SU-DHL-6 (cell line): ENCODE measurements around the gene WASF1.
"Not testable (repeated sequence)": the region's sequence is repeated elsewhere in the genome, so short reads cannot be mapped to it uniquely, and the experiment has no call there.

Experiments
- H2AFZ ChIP-seq: fragments of 200-600 bp; sonication (generic); 2 replicates; pipeline ENCODE4 v1.6.1; 2014; ENCODE audit warnings: low read depth, mild to moderate bottlenecking, moderate library complexity, mixed read lengths, antibody characterized with exemption, low read length; ENCODE audit not compliant: severe bottlenecking
- H3F3A ChIP-seq: fragments of 200-600 bp; shearing (Covaris generic); 2 replicates; pipeline ENCODE4 v1.6.0; 2016; ENCODE audit warnings: antibody characterized with exemption, mild to moderate bottlenecking; ENCODE audit not compliant: insufficient read depth
- H3K27ac ChIP-seq: fragments of 200-600 bp; sonication (generic); 2 replicates; pipeline ENCODE4 v1.5.1; 2016; ENCODE audit warnings: low read depth, mild to moderate bottlenecking, low read length, moderate library complexity, mixed read lengths
- H3K27me3 ChIP-seq: fragments of 200-600 bp; sonication (generic), shearing (Covaris generic); 2 replicates; pipeline ENCODE4 v1.6.0; 2014; ENCODE audit warnings: mild to moderate bottlenecking, low read length
- H3K36me3 ChIP-seq: fragments of 200-600 bp; sonication (generic); 2 replicates; pipeline ENCODE4 v1.6.1; 2014; ENCODE audit warnings: mild to moderate bottlenecking, low read length, mixed read lengths
- H3K4me2 ChIP-seq: fragments of 300-600, 200-600 bp; shearing (Covaris generic), sonication (generic); 2 replicates; pipeline ENCODE4 v1.6.0; 2014; ENCODE audit warnings: low read length, low read depth, mild to moderate bottlenecking; ENCODE audit not compliant: poor library complexity, severe bottlenecking
- H3K4me3 ChIP-seq: fragments of 200-600 bp; sonication (generic); 2 replicates; pipeline ENCODE4 v1.5.1; 2014; ENCODE audit warnings: antibody characterized with exemption, low read length, mild to moderate bottlenecking, mixed read lengths; ENCODE audit not compliant: insufficient read depth, poor library complexity, severe bottlenecking
- H3K79me2 ChIP-seq: fragments of 200-600 bp; sonication (generic); 2 replicates; pipeline ENCODE4 v1.6.1; 2014; ENCODE audit warnings: mild to moderate bottlenecking, low read length, moderate library complexity; ENCODE audit not compliant: insufficient read depth
- H3K9ac ChIP-seq: fragments of 200-600 bp; sonication (generic); 2 replicates; pipeline ENCODE4 v1.7.0; 2014; ENCODE audit warnings: mild to moderate bottlenecking, low read length
- H3K9me2 ChIP-seq: fragments of 200-600 bp; sonication (generic); replicated peaks from 2 replicates; pipeline ENCODE4 v1.6.1; 2014; ENCODE audit warnings: low read length; ENCODE audit not compliant: insufficient read depth
- H3K9me3 ChIP-seq: fragments of 200-600 bp; sonication (generic); 2 replicates; pipeline ENCODE4 v1.6.1; 2014; ENCODE audit warnings: low read length, mixed read lengths; ENCODE audit not compliant: insufficient read depth
- H4K20me1 ChIP-seq: fragments of 200-600 bp; sonication (generic); 2 replicates; pipeline ENCODE4 v1.6.1; 2014; ENCODE audit warnings: low read depth, mild to moderate bottlenecking, antibody characterized with exemption, low read length, moderate library complexity, mixed read lengths
- CTCF ChIP-seq: fragments of 200-600 bp; sonication (generic); IDR thresholded peaks from one replicate; pipeline ENCODE4 v1.5.1; 2017; ENCODE audit warnings: antibody characterized with exemption, mild to moderate bottlenecking, low read length, moderate library complexity; ENCODE audit not compliant: insufficient read depth, poor library complexity, severe bottlenecking
- EZH2phosphoT487 ChIP-seq: fragments of 200-600 bp; sonication (generic), shearing (Covaris generic); conservative IDR thresholded peaks from 2 replicates; pipeline ENCODE4 v1.6.1; 2018; ENCODE audit warnings: mild to moderate bottlenecking, antibody characterized with exemption, low read length, moderate library complexity, mixed read lengths

The WASF1 gene

GRCh38 chr6:110130362-110130761 is 49.1 kb downstream of the WASF1 start:
- Histone ChIP-seq H3K27ac (no peak overlapping the region), H3K79me2 (no peaks in the 10 kb centered on the region), H3K4me2 (no peak overlapping the region), H3F3A (no peaks in the 10 kb centered on the region), H3K4me3 (no peak overlapping the region), H3K36me3 (no peaks in the 10 kb centered on the region), H2AFZ (no peak overlapping the region), H3K9me2 (no peaks in the 10 kb centered on the region), H3K27me3 (no peaks in the 10 kb centered on the region), H4K20me1 (no peaks in the 10 kb centered on the region), H3K9ac (no peak overlapping the region), H3K9me3 (no peaks in the 10 kb centered on the region)
- no peak for TF ChIP-seq EZH2phosphoT487
- no peak for TF ChIP-seq CTCF

- Histone ChIP-seq H3K4me2 (no peak overlapping the region), H3K79me2 (no peaks in the 10 kb centered on the region), H3K9me2 (no peaks in the 10 kb centered on the region), H2AFZ (no peak overlapping the region), H3K9me3 (no peaks in the 10 kb centered on the region), H4K20me1 (no peaks in the 10 kb centered on the region), H3K27me3 (no peaks in the 10 kb centered on the region), H3K9ac (no peak overlapping the region), H3F3A (no peaks in the 10 kb centered on the region), H3K27ac (no peak overlapping the region), H3K36me3 (no peaks in the 10 kb centered on the region), H3K4me3 (no peak overlapping the region)
- TF ChIP-seq CTCF (no peak), EZH2phosphoT487 (no peak)
Measured at GRCh38 chr6:110128418-110128817, 51.1 kb downstream of the WASF1 start.

- Histone ChIP-seq H3K4me2 (no peak overlapping the region), H3K27ac (no peak overlapping the region), H4K20me1 (no peaks in the 10 kb centered on the region), H3F3A (no peaks in the 10 kb centered on the region), H3K9me2 (no peaks in the 10 kb centered on the region), H3K36me3 (no peaks in the 10 kb centered on the region), H3K9me3 (no peaks in the 10 kb centered on the region), H3K4me3 (no peak overlapping the region), H3K79me2 (no peaks in the 10 kb centered on the region), H3K9ac (no peak overlapping the region), H3K27me3 (no peaks in the 10 kb centered on the region), H2AFZ (no peak overlapping the region)
- TF ChIP-seq EZH2phosphoT487 (no peak), CTCF (no peak)
Measured at GRCh38 chr6:110125361-110125760, 54.1 kb downstream of the WASF1 start.

DNA sequence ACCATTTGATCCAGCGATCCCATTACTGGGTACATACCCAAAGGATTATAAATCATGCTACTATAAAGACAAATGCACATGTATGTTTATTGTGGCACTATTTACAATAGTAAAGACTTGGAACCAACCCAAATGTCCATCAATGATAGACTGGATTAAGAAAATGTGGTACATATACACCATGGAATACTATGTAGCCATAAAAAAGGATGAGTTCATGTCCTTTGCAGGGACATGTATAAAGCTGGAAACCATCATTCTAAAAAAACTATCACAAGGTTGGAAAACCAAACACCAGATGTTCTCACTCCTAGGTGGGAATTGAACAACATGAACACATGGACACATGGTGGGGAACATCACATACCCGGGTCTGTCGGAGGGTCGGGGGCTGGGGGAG is 57.8 kb downstream of the WASF1 start:
- not testable (repeated sequence) for H3K27me3 ChIP-seq, H3K9ac ChIP-seq, H3K79me2 ChIP-seq, H3K4me2 ChIP-seq, H3K9me2 ChIP-seq, H2AFZ ChIP-seq, H3K27ac ChIP-seq, H3K9me3 ChIP-seq, H3K36me3 ChIP-seq, H3F3A ChIP-seq, H3K4me3 ChIP-seq, H4K20me1 ChIP-seq
